ENCODE data around the gene PRKCSH.

GRCh38 chr19:11390359-11390758 lies 45.1 kb upstream of the PRKCSH start:
- TF ChIP-seq CTCF (conservative IDR thresholded peaks at IDR 0.05) (no peak), EZH2 (IDR thresholded peaks at IDR 0.05; ENCODE audit: low read depth) (no peak)

Measured in PC-9 (cell line).